Renal pelvis (tissue), 4 donors: ENCODE results near the gene MYO1H. TPM values are rescaled to one million over a fixed set of nuclear protein-coding genes. Genes with fewer than 3 reads are reported as not detected.
A peak's percentile ranks its signal among the peaks of the same experiment; 100 is the strongest.
"Not testable (repeated sequence)": the region's sequence is repeated elsewhere in the genome, so short reads cannot be mapped to it uniquely, and the experiment has no call there.

Source experiments
- DNase-seq: peaks from one replicate; pipeline ENCODE4 v3.0.0-alpha.2; 2013
- polyA plus RNA-seq, 3 donors: library from polyadenylated mRNA; unstranded; fragments of 120-200 nt; gene quantifications; one replicate each; pipeline ENCODE4 v1.2.1, GENCODE V29; 2013; ENCODE audit not compliant: insufficient read length in 3 of 3

Gene MYO1H
- polyA plus RNA-seq, 3 donors: 1.3 to 3.9 (median 1.5) TPM

GRCh38 chr12:109473006-109473405 is 125.3 kb downstream of the MYO1H start:
- DNase-seq: no peak

GRCh38 chr12:109473526-109474270 is 126.0 kb downstream of the MYO1H start:
- DNase-seq: not testable (repeated sequence)

- DNase-seq: no peak
Measured at GRCh38 chr12:109475121-109475520, 127.4 kb downstream of the MYO1H start.

GRCh38 chr12:109475993-109476806 is 128.5 kb downstream of the MYO1H start:
- DNase-seq: no peak

GRCh38 chr12:109476807-109477184 is 129.1 kb downstream of the MYO1H start:
- DNase-seq: no peak

- peak; percentile 88 for DNase-seq
Measured at GRCh38 chr12:109477185-109477962, 129.7 kb downstream of the MYO1H start, which contains the start of the genes KCTD10 and UBE3B. KCTD10 (minus strand) TSS chr12:109477300; CDS start chr12:109477262, 38 bp downstream. UBE3B (plus strand) TSS chr12:109477634; CDS start chr12:109483552, 5,918 bp downstream.

- DNase-seq: no peak
Measured at GRCh38 chr12:109477963-109478315, 130.2 kb downstream of the MYO1H start.

GRCh38 chr12:109479761-109480160 is 132.1 kb downstream of the MYO1H start:
- DNase-seq: no peak

- DNase-seq: no peak
Measured at GRCh38 chr12:109480356-109480755, 132.7 kb downstream of the MYO1H start.

- no peak for DNase-seq
Measured at GRCh38 chr12:109481863-109482262, 134.2 kb downstream of the MYO1H start.

- DNase-seq: no peak
Measured at GRCh38 chr12:109482491-109482890, 134.8 kb downstream of the MYO1H start.

GRCh38 chr12:109482894-109483293 is 135.2 kb downstream of the MYO1H start:
- no peak for DNase-seq

GRCh38 chr12:109483346-109483745 is 135.6 kb downstream of the MYO1H start:
- no peak for DNase-seq

- no peak for DNase-seq
Measured at GRCh38 chr12:109485201-109485600, 137.5 kb downstream of the MYO1H start.

- DNase-seq: no peak
Measured at GRCh38 chr12:109487181-109488050, 139.7 kb downstream of the MYO1H start.

GRCh38 chr12:109488051-109488665 is 140.5 kb downstream of the MYO1H start:
- DNase-seq: no peak

- DNase-seq: no peak
Measured at GRCh38 chr12:109489016-109489954, 141.6 kb downstream of the MYO1H start.

GRCh38 chr12:109489955-109490565 is 142.4 kb downstream of the MYO1H start:
- no peak for DNase-seq

GRCh38 chr12:109491671-109492070 is 144.0 kb downstream of the MYO1H start:
- no peak for DNase-seq
